K562 (cell line): ENCODE measurements around the gene COMMD10.

ENCODE experiments used
- CHD7 ChIP-seq: fragments of 200-600 bp; sonication (generic); IDR thresholded peaks from one replicate; pipeline ENCODE4 v1.6.1; 2012; ENCODE audit warnings: mild to moderate bottlenecking, low read depth, low read length, inconsistent platforms
- EP400 ChIP-seq: fragments of 450-650 bp; IDR thresholded peaks from 2 replicates; pipeline ENCODE4 v1.6.1; 2017; ENCODE audit warnings: antibody characterized with exemption, mild to moderate bottlenecking, moderate library complexity
- ETV6 ChIP-seq, 3 experiments: fragments of 150-350 bp in 1 of 3; sonication (generic) in 1 of 3; formaldehyde crosslinking in 1 of 3; IDR thresholded peaks; 2 replicates each; pipeline versions ENCODE4 v1.6.1 to v1.8.0; 2014 to 2022; ENCODE audit warnings: borderline replicate concordance in 2 of 3, low read depth in 2 of 3, antibody characterized with exemption in 1 of 3, low read length in 1 of 3, mild to moderate bottlenecking in 1 of 3, missing genetic modification reagents in 1 of 3
- EZH2 ChIP-seq: IDR thresholded peaks from 2 replicates; pipeline ENCODE4 v1.6.1; 2012; ENCODE audit warnings: low read depth, mild to moderate bottlenecking, inconsistent platforms, low read length, borderline replicate concordance
- FOXM1 ChIP-seq, 2 experiments: fragments of 450-650 bp in 1 of 2; sonication (generic) in 1 of 2; formaldehyde crosslinking in 1 of 2; IDR thresholded peaks; 2 replicates each; pipeline versions ENCODE4 v1.6.1 to v1.9.0; 2017 to 2022; ENCODE audit warnings: low read depth in 2 of 2, mild to moderate bottlenecking in 2 of 2, missing genetic modification reagents in 1 of 2, moderate library complexity in 1 of 2
- HNRNPLL ChIP-seq: fragments of 200-400 bp; formaldehyde crosslinking; IDR thresholded peaks from 2 replicates; pipeline ENCODE4 v1.6.1; 2017; ENCODE audit warnings: low read length, low read depth, mild to moderate bottlenecking; ENCODE audit not compliant: poor library complexity, severe bottlenecking
- KDM1A ChIP-seq, 2 experiments: fragments of 450-650 bp; IDR thresholded peaks; 2 replicates each; pipeline ENCODE4 v1.6.1; 2016; ENCODE audit warnings: mild to moderate bottlenecking in 2 of 2
- NKRF ChIP-seq: fragments of 450-650 bp; IDR thresholded peaks from 2 replicates; pipeline ENCODE4 v1.6.1; 2016; ENCODE audit warnings: borderline replicate concordance
- PHF20 ChIP-seq: fragments of 450-650 bp; IDR thresholded peaks from 2 replicates; pipeline ENCODE4 v1.6.1; 2018; ENCODE audit not compliant: partially characterized antibody
- ZFP30 ChIP-seq: fragments of 250-450 bp; sonication (Bioruptor Pico); IDR thresholded peaks from 2 replicates; pipeline ENCODE4 v1.8.0; 2022; ENCODE audit warnings: moderate library complexity, mild to moderate bottlenecking, inconsistent platforms, borderline replicate concordance
- ZNF12 ChIP-seq: sonication (generic); formaldehyde crosslinking; IDR thresholded peaks from 2 replicates; pipeline ENCODE4 v1.4.0; 2020; ENCODE audit warnings: mild to moderate bottlenecking, missing genetic modification reagents
- ZNF311 ChIP-seq: fragments of 250-450 bp; sonication (Bioruptor Pico); IDR thresholded peaks from 2 replicates; pipeline ENCODE4 v1.4.0; 2020; ENCODE audit warnings: mild to moderate bottlenecking, moderate library complexity
- TF ChIP-seq, protein P1 (sequence below), 3 experiments: IDR thresholded peaks in 2 of 3; conservative IDR thresholded peaks in 1 of 3; 2 replicates each; pipeline ENCODE4 v1.5.1; 2011 to 2012; ENCODE audit warnings: low read length in 3 of 3, mild to moderate bottlenecking in 3 of 3, control low read depth in 2 of 3, improper control_type of control experiment in 1 of 3, inconsistent platforms in 1 of 3, low read depth in 1 of 3, mixed read lengths in 1 of 3, moderate library complexity in 1 of 3; ENCODE audit not compliant: insufficient read depth in 2 of 3

DNA sequence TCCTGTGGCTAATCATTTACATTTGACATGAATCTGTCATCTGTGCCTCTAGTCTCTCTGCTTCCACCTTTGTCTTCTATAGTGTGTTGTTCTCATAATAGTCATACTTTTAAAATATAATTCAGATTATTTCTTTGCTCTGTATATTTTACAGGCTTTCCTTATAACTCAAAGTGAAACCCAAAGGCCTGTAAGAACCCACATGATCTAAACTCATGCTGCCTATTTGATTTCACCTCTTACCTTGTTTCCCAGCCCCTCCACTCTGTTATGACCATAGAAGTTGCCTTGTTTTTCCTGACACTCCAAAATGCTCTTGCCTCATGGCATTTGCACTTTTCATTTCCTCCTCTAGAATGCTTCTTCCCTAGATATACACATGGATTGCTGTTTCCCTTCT is 74.2 kb downstream of the COMMD10 start:
- TF ChIP-seq FOXM1 (IDR thresholded peaks at IDR 0.05; ENCODE audit: low read depth) (no peak), FOXM1 (CRISPR knock-in tag; IDR thresholded peaks at IDR 0.05; ENCODE audit: low read depth) (no peak), CHD7 (no peak), PHF20 (no peak), ETV6 (IDR thresholded peaks at IDR 0.05; ENCODE audit: borderline replicate concordance in 1 of 2, low read depth in 2 of 2, low read length in 1 of 2) (no peak), ETV6 (CRISPR knock-in tag; IDR thresholded peaks at IDR 0.05; ENCODE audit: borderline replicate concordance) (no peak), NKRF (no peak), HNRNPLL (no peak), ZFP30 (CRISPR knock-in tag) (no peak), EP400 (no peak), KDM1A (IDR thresholded peaks at IDR 0.05) (no peak), ZNF12 (CRISPR knock-in tag) (no peak), EZH2 (no peak), ZNF311 (CRISPR knock-in tag) (no peak)
- TF ChIP-seq, protein P1, sequence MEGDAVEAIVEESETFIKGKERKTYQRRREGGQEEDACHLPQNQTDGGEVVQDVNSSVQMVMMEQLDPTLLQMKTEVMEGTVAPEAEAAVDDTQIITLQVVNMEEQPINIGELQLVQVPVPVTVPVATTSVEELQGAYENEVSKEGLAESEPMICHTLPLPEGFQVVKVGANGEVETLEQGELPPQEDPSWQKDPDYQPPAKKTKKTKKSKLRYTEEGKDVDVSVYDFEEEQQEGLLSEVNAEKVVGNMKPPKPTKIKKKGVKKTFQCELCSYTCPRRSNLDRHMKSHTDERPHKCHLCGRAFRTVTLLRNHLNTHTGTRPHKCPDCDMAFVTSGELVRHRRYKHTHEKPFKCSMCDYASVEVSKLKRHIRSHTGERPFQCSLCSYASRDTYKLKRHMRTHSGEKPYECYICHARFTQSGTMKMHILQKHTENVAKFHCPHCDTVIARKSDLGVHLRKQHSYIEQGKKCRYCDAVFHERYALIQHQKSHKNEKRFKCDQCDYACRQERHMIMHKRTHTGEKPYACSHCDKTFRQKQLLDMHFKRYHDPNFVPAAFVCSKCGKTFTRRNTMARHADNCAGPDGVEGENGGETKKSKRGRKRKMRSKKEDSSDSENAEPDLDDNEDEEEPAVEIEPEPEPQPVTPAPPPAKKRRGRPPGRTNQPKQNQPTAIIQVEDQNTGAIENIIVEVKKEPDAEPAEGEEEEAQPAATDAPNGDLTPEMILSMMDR (IDR thresholded peaks at IDR 0.05 in 2 of 3, conservative IDR thresholded peaks at IDR 0.05 in 1 of 3; ENCODE audit: insufficient read depth in 2 of 3, low read depth in 1 of 3, low read length in 3 of 3): no peak
